DOHH2 (cell line): ENCODE results near the gene EPN2.

Experiments used
- H3F3A ChIP-seq: fragments of 200-600 bp; sonication (generic), shearing (Covaris generic); 2 replicates; pipeline ENCODE4 v1.6.0; 2016; ENCODE audit warnings: antibody characterized with exemption, mild to moderate bottlenecking; ENCODE audit not compliant: control insufficient read depth, insufficient read depth
- H3K27ac ChIP-seq: fragments of 200-600 bp; sonication (generic); 2 replicates; pipeline ENCODE4 v1.5.1; 2014; ENCODE audit warnings: low read depth, mild to moderate bottlenecking, low read length, moderate library complexity
- H3K27me3 ChIP-seq: fragments of 200-600 bp; sonication (generic); 2 replicates; pipeline ENCODE4 v1.6.1; 2014; ENCODE audit warnings: mild to moderate bottlenecking, low read length, mixed read lengths; ENCODE audit not compliant: control insufficient read depth
- H3K36me3 ChIP-seq: fragments of 200-600 bp; sonication (generic); 2 replicates; pipeline ENCODE4 v1.6.1; 2014; ENCODE audit warnings: mild to moderate bottlenecking, low read length, moderate library complexity, mixed read lengths; ENCODE audit not compliant: control insufficient read depth
- H3K4me1 ChIP-seq: fragments of 200-600 bp; sonication (generic); 2 replicates; pipeline ENCODE4 v1.6.1; 2014; ENCODE audit warnings: mild to moderate bottlenecking, low read length, mixed read lengths; ENCODE audit not compliant: control insufficient read depth
- H3K4me2 ChIP-seq: fragments of 200-600 bp; sonication (generic); 2 replicates; pipeline ENCODE4 v1.6.0; 2014; ENCODE audit warnings: mild to moderate bottlenecking, low read length, moderate library complexity
- H3K4me3 ChIP-seq: fragments of 200-600 bp; sonication (generic); 2 replicates; pipeline ENCODE4 v1.5.1; 2014; ENCODE audit warnings: mild to moderate bottlenecking, low read length, mixed read lengths
- H3K79me2 ChIP-seq: fragments of 200-600 bp; sonication (generic); 2 replicates; pipeline ENCODE4 v1.6.1; 2014; ENCODE audit warnings: mild to moderate bottlenecking, low read length, mixed read lengths; ENCODE audit not compliant: control insufficient read depth
- H3K9me2 ChIP-seq: fragments of 200-600 bp; sonication (generic); replicated peaks from 2 replicates; pipeline ENCODE4 v1.6.1; 2014; ENCODE audit warnings: mild to moderate bottlenecking, low read length, mixed read lengths; ENCODE audit not compliant: control insufficient read depth
- H3K9me3 ChIP-seq: fragments of 200-600 bp; sonication (generic); 2 replicates; pipeline ENCODE4 v1.6.1; 2014; ENCODE audit warnings: antibody characterized with exemption, low read length, mixed read lengths; ENCODE audit not compliant: control insufficient read depth, insufficient read depth
- H4K20me1 ChIP-seq: fragments of 200-600 bp; sonication (generic); 2 replicates; pipeline ENCODE4 v1.6.0; 2014; ENCODE audit warnings: low read depth, mild to moderate bottlenecking, antibody characterized with exemption, low read length, moderate library complexity; ENCODE audit not compliant: control insufficient read depth, insufficient read depth
- CTCF ChIP-seq: fragments of 200-600 bp; sonication (generic); IDR thresholded peaks from one replicate; pipeline ENCODE4 v1.5.1; 2014; ENCODE audit warnings: antibody characterized with exemption, mild to moderate bottlenecking, low read depth, low read length; ENCODE audit not compliant: poor library complexity, severe bottlenecking
- EZH2phosphoT487 ChIP-seq: fragments of 200-600 bp; sonication (generic); IDR thresholded peaks from 2 replicates; pipeline ENCODE4 v1.6.1; 2017; ENCODE audit warnings: borderline replicate concordance, mild to moderate bottlenecking, antibody characterized with exemption, low read length, moderate library complexity, mixed read lengths

The EPN2 gene

DNA sequence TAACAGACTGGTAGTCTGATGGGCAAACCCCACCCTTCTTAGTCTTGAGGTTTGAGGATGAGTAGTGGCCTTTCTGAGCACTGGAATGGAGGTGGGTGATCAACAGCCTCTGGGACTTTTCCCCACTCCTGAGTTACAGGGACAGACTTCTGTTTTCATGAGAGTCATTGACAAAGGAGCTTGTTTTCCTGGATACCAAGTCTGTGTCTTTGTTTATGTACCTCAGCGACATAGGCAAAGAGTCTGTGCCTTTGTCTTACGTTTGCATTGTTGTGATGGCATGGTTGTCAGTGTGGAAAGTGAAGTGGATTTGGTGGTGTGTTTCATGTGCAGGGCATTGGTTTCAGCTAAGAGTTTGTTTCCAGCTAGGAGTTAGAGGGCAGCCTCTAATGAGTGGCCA is 17.5 kb downstream of the EPN2 start:
- H3K9me2 ChIP-seq, result no peaks in the 10 kb centered on the region
- H3K36me3 ChIP-seq, result no peaks in the 10 kb centered on the region
- no peak overlapping the region for H3K27ac ChIP-seq

DNA sequence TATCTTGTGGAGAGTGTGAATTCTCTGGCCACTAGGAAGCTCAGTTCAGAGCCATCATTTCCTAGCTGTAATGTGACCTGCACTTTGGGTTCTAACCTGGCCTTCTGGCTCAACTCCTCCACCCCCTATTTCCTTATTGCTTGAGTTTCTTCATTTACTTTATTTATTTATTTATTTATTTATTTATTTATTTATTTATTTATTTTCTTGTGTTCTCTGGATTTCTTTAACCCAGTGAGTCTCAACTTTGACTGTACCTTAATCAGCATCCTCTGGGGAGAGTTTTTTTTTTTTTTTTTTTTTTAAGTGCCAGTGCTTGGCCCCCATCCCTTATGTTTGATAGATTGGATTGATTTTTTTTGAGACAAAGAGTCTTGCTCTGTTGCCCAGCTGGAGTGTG is 18.1 kb downstream of the EPN2 start:
- Histone ChIP-seq H3K27me3 (peaks cover 16% of the 10 kb centered on the region), H3K4me3 (no peak overlapping the region), H3F3A (no peaks in the 10 kb centered on the region), H3K9me3 (no peaks in the 10 kb centered on the region), H4K20me1 (no peaks in the 10 kb centered on the region), H3K79me2 (no peaks in the 10 kb centered on the region), H3K36me3 (no peaks in the 10 kb centered on the region), H3K9me2 (no peaks in the 10 kb centered on the region), H3K27ac (no peak overlapping the region), H3K4me2 (no peak overlapping the region), H3K4me1 (no peaks in the 10 kb centered on the region)
- TF ChIP-seq CTCF, result no peak
- TF ChIP-seq EZH2phosphoT487, result no peak

More for the DNA sequence above, 17.5 kb downstream of the EPN2 start:
- Histone ChIP-seq H3K27me3 (peaks cover 11% of the 10 kb centered on the region), H3K4me2 (no peak overlapping the region), H3K79me2 (no peaks in the 10 kb centered on the region), H3F3A (no peaks in the 10 kb centered on the region), H4K20me1 (no peaks in the 10 kb centered on the region), H3K4me3 (no peak overlapping the region), H3K4me1 (no peaks in the 10 kb centered on the region), H3K9me3 (no peaks in the 10 kb centered on the region)
- TF ChIP-seq CTCF (no peak), EZH2phosphoT487 (no peak)

DNA sequence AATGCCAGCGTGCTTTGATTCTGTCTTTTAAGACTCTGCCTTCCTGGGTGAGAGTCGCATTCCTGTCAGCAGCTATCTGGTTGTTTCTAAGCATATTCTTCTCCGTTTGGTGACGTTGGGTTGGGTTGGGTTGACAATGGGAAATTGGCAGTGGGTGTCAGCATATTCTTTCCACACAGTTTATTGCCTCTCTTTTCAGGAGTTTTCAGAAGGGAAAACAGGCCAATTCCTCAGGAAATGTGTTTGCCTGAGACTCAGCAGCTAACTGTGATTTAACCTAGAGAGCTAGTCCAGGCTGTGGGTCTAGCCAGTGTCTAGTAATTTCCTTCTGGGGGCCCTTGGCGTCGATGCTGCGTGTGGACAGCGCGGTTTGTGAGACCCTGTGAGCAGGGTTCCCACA is 21.2 kb downstream of the EPN2 start:
- Histone ChIP-seq H4K20me1 (no peaks in the 10 kb centered on the region), H3F3A (no peaks in the 10 kb centered on the region), H3K4me2 (no peak overlapping the region), H3K4me1 (no peaks in the 10 kb centered on the region), H3K36me3 (no peaks in the 10 kb centered on the region), H3K4me3 (no peak overlapping the region), H3K9me2 (no peaks in the 10 kb centered on the region), H3K79me2 (no peaks in the 10 kb centered on the region), H3K27me3 (peaks cover 23% of the 10 kb centered on the region), H3K9me3 (no peaks in the 10 kb centered on the region), H3K27ac (no peak overlapping the region)
- TF ChIP-seq EZH2phosphoT487 (no peak), CTCF (no peak)

- Histone ChIP-seq H3K79me2 (no peaks in the 10 kb centered on the region), H4K20me1 (no peaks in the 10 kb centered on the region)
- no peak for TF ChIP-seq EZH2phosphoT487
- TF ChIP-seq CTCF, result no peak
Observed at GRCh38 chr17:19260958-19261357, 23.8 kb downstream of the EPN2 start.

More at GRCh38 chr17:19260958-19261357, 23.8 kb downstream of the EPN2 start:
- Histone ChIP-seq H3K27ac (no peak overlapping the region), H3K36me3 (no peaks in the 10 kb centered on the region), H3K4me1 (no peaks in the 10 kb centered on the region), H3K4me3 (no peak overlapping the region), H3K9me3 (no peaks in the 10 kb centered on the region), H3K27me3 (peaks cover 32% of the 10 kb centered on the region), H3F3A (no peaks in the 10 kb centered on the region), H3K9me2 (no peaks in the 10 kb centered on the region), H3K4me2 (no peak overlapping the region)
